ENCODE results near the gene TRIM36. TPM values are rescaled to one million over a fixed set of nuclear protein-coding genes. Genes with fewer than 3 reads are reported as not detected.

Gene TRIM36
- total RNA-seq, 1 experiment from 2014 or later: 20.0 TPM

- DNase-seq (ENCODE audit: low spot score) (no peak), ATAC-seq (peak; percentile 50; the same call in 1 of the 2 replicates)
- TF ChIP-seq SMAD4 (CRISPR knock-in tag; IDR thresholded peaks at IDR 0.05): no peak
- no peak for TF ChIP-seq HMGXB4 (CRISPR knock-in tag; IDR thresholded peaks at IDR 0.05)
- TF ChIP-seq TCF7 (CRISPR knock-in tag; IDR thresholded peaks at IDR 0.05; ENCODE audit: low read depth): no peak
- TF ChIP-seq ETV6 (CRISPR knock-in tag; IDR thresholded peaks at IDR 0.05): no peak
- no peak for TF ChIP-seq FOXP1 (CRISPR knock-in tag; IDR thresholded peaks at IDR 0.05; ENCODE audit: borderline replicate concordance)
- Mint-ChIP-seq H3K9me3 (0 out of 2 replicates have a peak, but pooled peaks cover 2% of the 10 kb centered on the region), H3K4me1 (peaks cover 39% of the 10 kb centered on the region), H3K4me3 (peak overlapping the region; percentile 32), H3K27ac (peak overlapping the region; percentile 91), H3K27me3 (ENCODE audit: low read depth) (no peaks in the 10 kb centered on the region), H3K36me3 (no peaks in the 10 kb centered on the region)
- ChIA-PET POLR2A (no interaction called here), CTCF (interaction anchor here (1.8 kb wide), 1 partner anchor 11 kb away, joined by 10 read pairs; no protein-coding TSS in a partner anchor)
These were observed 60.4 kb downstream of the TRIM36 start for GRCh38 chr5:115109356-115109755.

GRCh38 chr5:115100319-115100955 is 69.3 kb downstream of the TRIM36 start:
- TF ChIP-seq ATF3 (CRISPR knock-in tag; conservative IDR thresholded peaks at IDR 0.05) (no peak), JUN (CRISPR knock-in tag; IDR thresholded peaks at IDR 0.05) (no peak), TEAD1 (CRISPR knock-in tag; IDR thresholded peaks at IDR 0.05) (no peak), SMAD4 (CRISPR knock-in tag; IDR thresholded peaks at IDR 0.05) (no peak), RELA (CRISPR knock-in tag; IDR thresholded peaks at IDR 0.05; ENCODE audit: borderline replicate concordance) (no peak), ATF6 (CRISPR knock-in tag; IDR thresholded peaks at IDR 0.05) (no peak), MLX (CRISPR knock-in tag; IDR thresholded peaks at IDR 0.05) (no peak), ZNF425 (CRISPR knock-in tag; conservative IDR thresholded peaks at IDR 0.05) (no peak), NFE2L1 (CRISPR knock-in tag; IDR thresholded peaks at IDR 0.05) (no peak), RORB (CRISPR knock-in tag; IDR thresholded peaks at IDR 0.05) (no peak), ETV6 (CRISPR knock-in tag; IDR thresholded peaks at IDR 0.05) (no peak), JAZF1 (CRISPR knock-in tag; IDR thresholded peaks at IDR 0.05) (no peak), ZNF219 (CRISPR knock-in tag; IDR thresholded peaks at IDR 0.05; ENCODE audit: borderline replicate concordance) (no peak), ZNF121 (CRISPR knock-in tag; IDR thresholded peaks at IDR 0.05) (no peak), ZMAT4 (CRISPR knock-in tag; IDR thresholded peaks at IDR 0.05) (no peak), CDX4 (CRISPR knock-in tag; IDR thresholded peaks at IDR 0.05; ENCODE audit: borderline replicate concordance) (no peak), USF2 (CRISPR knock-in tag; IDR thresholded peaks at IDR 0.05) (no peak), OVOL2 (CRISPR knock-in tag; IDR thresholded peaks at IDR 0.05; ENCODE audit: borderline replicate concordance) (no peak), SMAD3 (CRISPR knock-in tag; IDR thresholded peaks at IDR 0.05; ENCODE audit: borderline replicate concordance) (no peak), NR3C1 (CRISPR knock-in tag; conservative IDR thresholded peaks at IDR 0.05; ENCODE audit: low read depth) (no peak)
- Mint-ChIP-seq H3K27me3 (ENCODE audit: low read depth) (no peaks in the 10 kb centered on the region), H3K36me3 (0 out of 2 replicates have a peak, but pooled peaks cover 4% of the 10 kb centered on the region), H3K9me3 (peaks cover 11% of the 10 kb centered on the region), H3K4me1 (peaks cover 32% of the 10 kb centered on the region), H3K4me3 (no peak overlapping the region), H3K27ac (no peak overlapping the region)
- DNase-seq (ENCODE audit: low spot score) (no peak), ATAC-seq (no peak)
- POLR2A ChIA-PET: interaction anchor here (0.6 kb wide), 1 partner anchor 1414 kb away, joined by 4 read pairs; no protein-coding TSS in a partner anchor
- CTCF ChIA-PET: interaction anchor here (1.5 to 2.7 kb wide), 2 partner anchors 8 to 68 kb away, joined by 3 to 6 read pairs; no protein-coding TSS in a partner anchor
